ENCODE data around the gene PLXNA3. TPM values are rescaled to one million over a fixed set of nuclear protein-coding genes. Genes with fewer than 3 reads are reported as not detected.
A peak's percentile ranks its signal among the peaks of the same experiment; 100 is the strongest.

PLXNA3 gene
- polyA plus RNA-seq, 3 donors from 2014 or later: 0.20 to 1.4 TPM; not detected in 1

DNA sequence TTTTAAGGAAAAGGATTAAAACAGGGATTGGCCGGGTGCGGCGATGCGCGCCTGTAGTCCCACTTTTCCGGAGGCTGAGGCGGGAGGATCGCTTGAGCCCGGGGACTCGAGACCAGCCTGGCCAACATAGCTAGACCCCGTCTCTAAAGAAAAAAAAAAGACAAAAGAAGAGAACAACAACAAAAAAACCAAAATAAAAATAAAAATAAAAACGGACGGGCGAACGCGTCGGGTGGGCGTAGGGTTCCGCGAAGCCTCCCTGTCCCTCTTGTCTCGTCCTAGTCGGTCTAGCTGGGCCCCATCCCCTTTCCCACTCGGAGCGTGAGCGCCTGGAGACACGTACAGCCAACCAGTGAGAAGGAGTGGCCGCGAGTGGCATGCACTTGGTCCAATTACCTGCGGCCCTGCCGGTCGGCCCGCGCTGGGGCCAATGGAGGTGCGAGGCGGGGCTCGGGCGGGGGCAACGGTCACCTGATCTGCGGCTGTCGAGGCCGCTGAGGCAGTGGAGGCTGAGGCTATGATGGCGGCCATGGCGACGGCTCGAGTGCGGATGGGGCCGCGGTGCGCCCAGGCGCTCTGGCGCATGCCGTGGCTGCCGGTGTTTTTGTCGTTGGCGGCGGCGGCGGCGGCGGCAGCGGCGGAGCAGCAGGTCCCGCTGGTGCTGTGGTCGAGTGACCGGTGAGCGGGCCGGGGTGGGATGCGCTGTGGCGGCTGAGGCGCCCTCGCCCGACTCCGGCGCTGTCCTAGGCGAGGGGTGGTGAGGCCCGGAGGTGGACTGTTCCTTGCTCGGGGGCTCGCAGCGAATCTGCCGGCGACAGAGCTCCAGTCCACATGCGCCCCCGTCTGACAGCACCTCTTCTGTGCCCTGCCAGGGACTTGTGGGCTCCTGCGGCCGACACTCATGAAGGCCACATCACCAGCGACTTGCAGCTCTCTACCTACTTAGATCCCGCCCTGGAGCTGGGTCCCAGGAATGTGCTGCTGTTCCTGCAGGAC, 29.6 kb upstream of the PLXNA3 start, which contains the start of gene ATP6AP1:
Gene ATP6AP1 (plus strand): TSS at position 502 of the 996 bp plus-strand sequence. CDS start 16 bp downstream, at position 518.
- H3K36me3 Mint-ChIP-seq: peaks cover 0 to 4% (median 0%) of the 10 kb centered on the region in 3 donors
- H3K9me3 Mint-ChIP-seq: no peaks in the 10 kb centered on the region
- peak within 1 kb of the TSS; percentile 73 to 85 (median 80) for H3K4me3 Mint-ChIP-seq
- peak; percentile 88 to 90 (median 89) for DNase-seq
- H3K27me3 Mint-ChIP-seq (ENCODE audit: low read depth in 3 of 3): peaks cover 3 to 15% (median 11%) of the 10 kb centered on the region in 3 donors
- peak within 1 kb of the TSS; percentile 29 to 85 (median 74) for H3K27ac Mint-ChIP-seq
- H3K4me1 Mint-ChIP-seq: peaks cover 21 to 25% of the 10 kb centered on the region in 2 donors

GRCh38 chrX:154429711-154430110, 28.4 kb upstream of the PLXNA3 start:
- peaks cover 21 to 25% of the 10 kb centered on the region in 2 donors for H3K4me1 Mint-ChIP-seq
- peak overlapping the region in 4 of 6 donors; percentile 49 to 71 (median 64) for H3K27ac Mint-ChIP-seq
- no peak for DNase-seq
- H3K9me3 Mint-ChIP-seq: no peaks in the 10 kb centered on the region
- peak overlapping the region; percentile 73 to 85 (median 80) for H3K4me3 Mint-ChIP-seq
- peaks cover 0 to 4% (median 0%) of the 10 kb centered on the region in 3 donors for H3K36me3 Mint-ChIP-seq
- H3K27me3 Mint-ChIP-seq (ENCODE audit: low read depth in 3 of 3): peaks cover 3 to 19% (median 11%) of the 10 kb centered on the region in 3 donors

DNA sequence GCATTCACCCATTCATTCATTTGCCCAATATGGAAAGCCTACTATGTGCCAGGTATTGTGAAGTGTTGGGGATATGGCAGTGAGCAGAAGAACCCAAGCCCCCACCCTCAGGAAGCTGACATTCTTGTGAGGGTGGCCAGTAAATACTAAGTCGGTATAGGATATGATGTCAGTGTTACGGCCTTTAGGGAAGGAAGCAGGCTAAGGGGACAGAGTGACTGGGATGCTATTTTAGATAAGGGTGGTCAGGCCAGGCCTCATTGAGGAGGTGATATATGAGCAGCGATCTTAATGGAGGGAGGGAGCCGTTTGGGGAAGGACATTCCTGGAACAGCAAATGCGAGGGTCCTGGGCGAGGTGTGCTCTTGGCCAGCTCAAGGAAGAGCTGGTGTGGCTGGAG, 27.6 kb upstream of the PLXNA3 start:
- Mint-ChIP-seq H3K4me3 (peak overlapping the region in 3 of 5 donors; percentile 12 to 54 (median 23)), H3K9me3 (no peaks in the 10 kb centered on the region), H3K27me3 (ENCODE audit: low read depth in 3 of 3) (peaks cover 3 to 19% (median 11%) of the 10 kb centered on the region in 3 donors), H3K4me1 (peaks cover 21 to 25% of the 10 kb centered on the region in 2 donors), H3K27ac (peak overlapping the region in 3 of 6 donors; percentile 10 to 67 (median 40)), H3K36me3 (peaks cover 0 to 4% (median 0%) of the 10 kb centered on the region in 3 donors)
- no peak for DNase-seq

GRCh38 chrX:154430916-154431315, 27.2 kb upstream of the PLXNA3 start:
- H3K27me3 Mint-ChIP-seq (ENCODE audit: low read depth in 3 of 3): peaks cover 3 to 21% (median 11%) of the 10 kb centered on the region in 3 donors
- no peak for DNase-seq
- peak overlapping the region in 3 of 5 donors; percentile 12 to 54 (median 23) for H3K4me3 Mint-ChIP-seq
- H3K27ac Mint-ChIP-seq: peak overlapping the region in 2 of 6 donors; percentile 26 to 67
- H3K36me3 Mint-ChIP-seq: peaks cover 0 to 4% (median 0%) of the 10 kb centered on the region in 3 donors
- H3K9me3 Mint-ChIP-seq: no peaks in the 10 kb centered on the region
- H3K4me1 Mint-ChIP-seq: peaks cover 21 to 25% of the 10 kb centered on the region in 2 donors

- DNase-seq: no peak
- Mint-ChIP-seq H3K4me1 (peaks cover 23 to 29% of the 10 kb centered on the region in 2 donors), H3K4me3 (no peak overlapping the region), H3K27me3 (ENCODE audit: low read depth in 3 of 3) (peaks cover 3 to 25% (median 14%) of the 10 kb centered on the region in 3 donors), H3K9me3 (no peaks in the 10 kb centered on the region), H3K27ac (no peak overlapping the region), H3K36me3 (peaks cover 0 to 4% (median 0%) of the 10 kb centered on the region in 3 donors)
Measured at GRCh38 chrX:154431341-154431740, 26.7 kb upstream of the PLXNA3 start.

- peaks cover 0 to 4% (median 0%) of the 10 kb centered on the region in 3 donors for H3K36me3 Mint-ChIP-seq
- H3K4me1 Mint-ChIP-seq: peaks cover 25 to 31% of the 10 kb centered on the region in 2 donors
- no peak overlapping the region for H3K4me3 Mint-ChIP-seq
- DNase-seq: no peak
- H3K27ac Mint-ChIP-seq: no peak overlapping the region
- H3K27me3 Mint-ChIP-seq (ENCODE audit: low read depth in 3 of 3): peaks cover 3 to 26% (median 16%) of the 10 kb centered on the region in 3 donors
- H3K9me3 Mint-ChIP-seq: no peaks in the 10 kb centered on the region
Measured at GRCh38 chrX:154432210-154432609, 25.9 kb upstream of the PLXNA3 start.

- H3K4me3 Mint-ChIP-seq: no peak overlapping the region
- H3K9me3 Mint-ChIP-seq: no peaks in the 10 kb centered on the region
- peaks cover 24 to 28% of the 10 kb centered on the region in 2 donors for H3K4me1 Mint-ChIP-seq
- DNase-seq: no peak
- peak overlapping the region in 1 of 6 donors; percentile 58 for H3K27ac Mint-ChIP-seq
- peaks cover 6 to 22% (median 21%) of the 10 kb centered on the region in 3 donors for H3K27me3 Mint-ChIP-seq (ENCODE audit: low read depth in 3 of 3)
- peaks cover 0 to 4% (median 0%) of the 10 kb centered on the region in 3 donors for H3K36me3 Mint-ChIP-seq
Measured at GRCh38 chrX:154433605-154434004, 24.5 kb upstream of the PLXNA3 start.

GRCh38 chrX:154434394-154435168, 23.5 kb upstream of the PLXNA3 start:
- no peak for DNase-seq
- Mint-ChIP-seq H3K4me3 (no peak overlapping the region), H3K36me3 (peaks cover 0 to 4% (median 0%) of the 10 kb centered on the region in 3 donors), H3K9me3 (no peaks in the 10 kb centered on the region), H3K4me1 (peaks cover 22 to 26% of the 10 kb centered on the region in 2 donors), H3K27me3 (ENCODE audit: low read depth in 3 of 3) (peaks cover 6 to 19% (median 18%) of the 10 kb centered on the region in 3 donors), H3K27ac (no peak overlapping the region)

DNA sequence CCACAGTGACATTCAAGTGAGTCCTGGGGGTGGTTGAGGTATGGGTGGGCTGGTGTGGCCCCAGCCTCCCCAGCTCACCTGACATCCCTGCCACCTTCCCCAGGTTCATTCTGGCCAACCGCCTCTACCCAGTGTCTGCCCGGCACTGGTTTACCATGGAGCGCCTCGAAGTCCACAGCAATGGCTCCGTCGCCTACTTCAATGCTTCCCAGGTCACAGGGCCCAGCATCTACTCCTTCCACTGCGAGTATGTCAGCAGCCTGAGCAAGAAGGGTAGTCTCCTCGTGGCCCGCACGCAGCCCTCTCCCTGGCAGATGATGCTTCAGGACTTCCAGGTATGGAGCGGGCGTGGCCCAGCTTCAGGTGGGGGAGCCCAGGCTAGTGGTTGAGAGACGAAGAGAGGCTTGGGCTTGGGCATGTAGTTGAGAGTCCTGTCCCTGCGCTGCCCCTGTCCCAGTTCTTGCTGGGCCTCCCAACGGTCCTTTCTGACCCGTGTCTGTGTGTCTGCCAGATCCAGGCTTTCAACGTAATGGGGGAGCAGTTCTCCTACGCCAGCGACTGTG, 22.8 kb upstream of the PLXNA3 start:
- Mint-ChIP-seq H3K9me3 (no peaks in the 10 kb centered on the region), H3K36me3 (peaks cover 0 to 4% (median 0%) of the 10 kb centered on the region in 3 donors), H3K27me3 (ENCODE audit: low read depth in 3 of 3) (peaks cover 6 to 18% (median 15%) of the 10 kb centered on the region in 3 donors), H3K27ac (peak overlapping the region in 3 of 6 donors; percentile 28 to 53 (median 49)), H3K4me3 (no peak overlapping the region), H3K4me1 (peaks cover 18 to 23% of the 10 kb centered on the region in 2 donors)
- DNase-seq: no peak

DNA sequence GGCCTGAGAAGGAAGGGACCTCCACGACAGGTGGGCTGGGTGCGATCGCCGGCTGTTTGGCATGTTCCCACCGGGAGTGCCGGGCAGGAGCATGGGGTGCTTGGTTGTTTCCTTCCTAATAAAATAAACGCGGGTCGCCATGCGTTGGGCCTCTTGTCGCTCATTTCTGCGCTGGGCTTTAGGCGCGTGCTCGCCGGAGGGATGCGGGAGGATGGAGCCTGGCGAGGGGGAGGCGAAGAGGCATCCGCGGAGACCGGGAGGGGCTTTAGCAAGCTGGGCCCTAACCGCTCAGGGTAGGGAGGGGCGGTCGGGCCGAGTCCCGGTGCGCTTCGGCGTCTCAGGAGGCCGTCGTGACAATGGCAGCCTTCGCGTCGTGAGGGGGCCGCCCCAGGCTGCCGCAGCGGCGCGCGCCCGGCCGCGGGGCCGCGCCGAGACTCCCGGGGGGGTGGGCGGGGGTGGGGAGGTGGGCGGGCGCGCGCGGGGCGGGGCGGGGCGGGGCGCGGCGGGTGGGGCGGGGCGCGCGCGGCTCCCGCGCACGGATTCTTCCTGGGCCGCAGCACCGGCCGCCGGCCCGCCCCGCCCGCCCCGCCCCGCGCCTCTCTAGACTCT, 21.6 kb upstream of the PLXNA3 start:
- peak in 1 of 3 donors; percentile 47 for DNase-seq
- peaks cover 6 to 16% (median 15%) of the 10 kb centered on the region in 3 donors for H3K27me3 Mint-ChIP-seq (ENCODE audit: low read depth in 3 of 3)
- peak overlapping the region; percentile 76 to 85 (median 78) for H3K4me3 Mint-ChIP-seq
- H3K4me1 Mint-ChIP-seq: peaks cover 10 to 15% of the 10 kb centered on the region in 2 donors
- no peaks in the 10 kb centered on the region for H3K9me3 Mint-ChIP-seq
- peaks cover 0 to 4% (median 0%) of the 10 kb centered on the region in 3 donors for H3K36me3 Mint-ChIP-seq
- peak overlapping the region; percentile 79 to 88 (median 86) for H3K27ac Mint-ChIP-seq

- Mint-ChIP-seq H3K4me3 (peak within 1 kb of the TSS; percentile 77 to 85 (median 80)), H3K27me3 (ENCODE audit: low read depth in 3 of 3) (peaks cover 6 to 16% (median 13%) of the 10 kb centered on the region in 3 donors), H3K9me3 (no peaks in the 10 kb centered on the region), H3K4me1 (peaks cover 10 to 15% of the 10 kb centered on the region in 2 donors), H3K27ac (peak within 1 kb of the TSS; percentile 85 to 88 (median 87)), H3K36me3 (peaks cover 0 to 4% (median 0%) of the 10 kb centered on the region in 3 donors)
- DNase-seq: peak; percentile 64 to 74 (median 73)
Measured at GRCh38 chrX:154436983-154437752, 20.9 kb upstream of the PLXNA3 start, which contains the start of gene GDI1. Gene GDI1, plus strand, starts transcription at chrX:154437154. Its CDS starts 101 bp downstream, at chrX:154437255.
